Measurements from ENCODE around the gene NUDC. TPM values are rescaled to one million over a fixed set of nuclear protein-coding genes. Genes with fewer than 3 reads are reported as not detected.

Gene NUDC
- total and polyA plus RNA-seq, 9 of the 15 experiments (the other 6 are each of a cell fraction or from before 2014, with no cell fraction given), result 9.8 to 234 (median 149) TPM

- no peaks in the 10 kb centered on the region for H3K36me3 ChIP-seq (ENCODE audit: control insufficient read depth, insufficient read depth, low read length)
- no peak overlapping the region for H3K27ac ChIP-seq (ENCODE audit: extremely low read depth, low read depth, low read length)
- 4% methylated on average over 88 of the region's 97 CpGs for WGBS (ENCODE audit: insufficient coverage, low coverage, missing lambda C conversion rate)
- peak overlapping the region; percentile 81 for H2AFZ ChIP-seq (ENCODE audit: low read depth, low read length)
- POLR2A ChIA-PET, result interaction anchor here (0.8 to 1.2 kb wide), 4 partner anchors 8 to 39 kb away, joined by 3 to 5 read pairs (median 3); no protein-coding TSS in a partner anchor
- peak overlapping the region; percentile 52 for H3K4me3 ChIP-seq
- peaks cover 10 to 36% of the 10 kb centered on the region in 2 experiments; a peak in 4 of 5 replicates for H3K4me1 ChIP-seq (replicated peaks in 1 of 2; ENCODE audit: control insufficient read depth in 2 of 2, insufficient read depth in 2 of 2, low read length in 2 of 2)
- DNase-seq (ENCODE audit: extremely low read depth in 1 of 4, low spot score in 3 of 4) (peak; percentile 47 to 77 (median 65)), ATAC-seq (peak; percentile 16), FAIRE-seq (no peak)
- intact Hi-C loops (cut with micrococcal nuclease) (no loop called here), in situ Hi-C loops (cut with MboI) (no loop called here)
- BruUV-seq (replicated peaks), result no TSS peak
- H3K9me3 ChIP-seq (replicated peaks; ENCODE audit: control insufficient read depth, insufficient read depth, low read depth, low read length), result no peaks in the 10 kb centered on the region
- peaks cover 9 to 28% of the 10 kb centered on the region in 2 experiments; a peak in 4 of 5 replicates for H3K27me3 ChIP-seq (ENCODE audit: control insufficient read depth in 2 of 2, insufficient read depth in 2 of 2, low read length in 2 of 2)
- no peaks in the 10 kb centered on the region for H3K9me1 ChIP-seq (ENCODE audit: control insufficient read depth, insufficient read depth, low read length)
- peak overlapping the region; percentile 24 to 89; a peak in 3 of 4 replicates for H3K9ac ChIP-seq (ENCODE audit: insufficient read depth in 1 of 2, low read depth in 2 of 2, low read length in 2 of 2)
- CTCF ChIA-PET (ENCODE audit: low intra/inter-chr PET ratio), result interaction anchor here (0.6 to 1.8 kb wide), 3 partner anchors 50 to 794 kb away, joined by 3 to 6 read pairs (median 6); no protein-coding TSS in a partner anchor
- H3K4me2 ChIP-seq (ENCODE audit: insufficient read depth, low read length), result peak overlapping the region; percentile 78; the same call in 1 of the 2 replicates
- H4K20me1 ChIP-seq (replicated peaks; ENCODE audit: control insufficient read depth, insufficient read depth, low read length), result no peaks in the 10 kb centered on the region; the same call in 1 of the 2 replicates
- no peaks in the 10 kb centered on the region for H3K79me2 ChIP-seq (ENCODE audit: control insufficient read depth, insufficient read depth, low read length)
- TF ChIP-seq YY1 (IDR thresholded peaks at IDR 0.05; ENCODE audit: borderline replicate concordance in 1 of 3, control insufficient read depth in 1 of 3, extremely low read depth in 1 of 3, insufficient read depth in 3 of 3, insufficient read length in 1 of 3, insufficient replicate concordance in 2 of 3, low read depth in 1 of 3, low read length in 2 of 3), result no peak
- TF ChIP-seq RHOXF2B (CRISPR knock-in tag; conservative IDR thresholded peaks at IDR 0.05), result no peak
- TF ChIP-seq ZNF408 (CRISPR knock-in tag; IDR thresholded peaks at IDR 0.05; ENCODE audit: low read depth), result no peak
- TF ChIP-seq ZNF134 (CRISPR knock-in tag; conservative IDR thresholded peaks at IDR 0.05), result no peak
- TF ChIP-seq NONO (IDR thresholded peaks at IDR 0.05; ENCODE audit: low read depth in 2 of 2, low read length in 1 of 2), result 0 out of 4 replicates have a peak, but pooled peaks of 1 of the 2 experiments have one; percentile 40
- no peak for TF ChIP-seq CREB5 (CRISPR knock-in tag; IDR thresholded peaks at IDR 0.05)
- no peak for TF ChIP-seq ZNF589 (CRISPR knock-in tag; IDR thresholded peaks at IDR 0.05; ENCODE audit: low read depth)
- no peak for TF ChIP-seq RREB1 (CRISPR knock-in tag; IDR thresholded peaks at IDR 0.05)
- no peak for TF ChIP-seq GATAD2B (IDR thresholded peaks at IDR 0.05; ENCODE audit: borderline replicate concordance)
- no peak for TF ChIP-seq ZNF764 (CRISPR knock-in tag; IDR thresholded peaks at IDR 0.05; ENCODE audit: low read depth)
These were observed 72.7 kb downstream of the NUDC start for GRCh38 chr1:26994020-26994786.
